ENCODE results near the gene DHPS.

- TF ChIP-seq ZBTB42 (CRISPR knock-in tag; IDR thresholded peaks at IDR 0.05): no peak
- no peak for TF ChIP-seq CTCF (CRISPR knock-in tag; IDR thresholded peaks at IDR 0.05)
- no peak for TF ChIP-seq HMGXB4 (CRISPR knock-in tag; IDR thresholded peaks at IDR 0.05; ENCODE audit: borderline replicate concordance in 1 of 2, low read depth in 1 of 2)
- TF ChIP-seq MAFF (IDR thresholded peaks at IDR 0.05; ENCODE audit: low read depth, low read length): no peak
- no peak for TF ChIP-seq MTF1 (CRISPR knock-in tag; IDR thresholded peaks at IDR 0.05)
- TF ChIP-seq JARID2 (CRISPR knock-in tag; IDR thresholded peaks at IDR 0.05; ENCODE audit: insufficient replicate concordance): no peak
- no peak for TF ChIP-seq ZNF138 (CRISPR knock-in tag; IDR thresholded peaks at IDR 0.05; ENCODE audit: low read depth)
- no peak for TF ChIP-seq TAF1 (CRISPR knock-in tag; IDR thresholded peaks at IDR 0.05)
- TF ChIP-seq ZNF274 (CRISPR knock-in tag; IDR thresholded peaks at IDR 0.05): no peak
- TF ChIP-seq NR2F2 (IDR thresholded peaks at IDR 0.05; ENCODE audit: borderline replicate concordance, low read depth): no peak
Measured at GRCh38 chr19:12720296-12720695, 38.6 kb upstream of the DHPS start.
